Measurements from ENCODE around the gene DNAI1. TPM values are rescaled to one million over a fixed set of nuclear protein-coding genes. Genes with fewer than 3 reads are reported as not detected.
A peak's percentile ranks its signal among the peaks of the same experiment; 100 is the strongest.

DNAI1 gene
- total RNA-seq, 1 donor from 2014 or later, result 0.52 TPM

DNA sequence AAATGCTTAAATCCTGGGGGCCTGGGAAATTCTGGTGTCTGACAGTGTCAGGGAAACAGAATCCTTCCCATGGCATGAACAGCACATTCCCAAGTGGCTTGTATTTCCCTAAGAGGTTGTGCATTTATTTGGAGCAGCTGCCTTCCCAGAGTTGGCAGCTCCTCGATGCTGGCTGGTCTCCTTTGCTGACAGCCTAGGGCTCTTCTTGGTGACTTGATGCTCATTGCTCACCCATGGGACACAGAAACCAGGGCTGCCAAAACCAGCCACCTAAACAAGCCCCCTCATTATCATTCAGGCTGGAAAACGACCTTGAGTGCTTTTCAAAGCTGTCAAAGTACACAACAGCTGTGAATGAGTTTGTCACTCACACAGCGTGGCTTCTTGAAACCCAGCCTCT, 39.9 kb downstream of the DNAI1 start:
- Mint-ChIP-seq H3K27me3 (ENCODE audit: insufficient read depth, low read depth) (peaks cover 17% of the 10 kb centered on the region), H3K36me3 (no peaks in the 10 kb centered on the region), H3K9me3 (no peaks in the 10 kb centered on the region), H3K4me3 (no peak overlapping the region), H3K4me1 (peaks cover 21% of the 10 kb centered on the region), H3K27ac (no peak overlapping the region)
- H3K4me3 ChIP-seq, result no peak overlapping the region
- no peak overlapping the region for H2AFZ ChIP-seq (replicated peaks)
- H4K20me1 ChIP-seq (ENCODE audit: low read depth), result peaks cover 16% of the 10 kb centered on the region
- DNase-seq (ENCODE audit: low spot score), result no peak
- no peak for TF ChIP-seq CTCF (IDR thresholded peaks at IDR 0.05)
- no peak for TF ChIP-seq EZH2 (IDR thresholded peaks at IDR 0.05)
- TF ChIP-seq EZH2phosphoT487 (IDR thresholded peaks at IDR 0.05), result no peak
- no peaks in the 10 kb centered on the region for H3K36me3 ChIP-seq
- no peaks in the 10 kb centered on the region for H3F3A ChIP-seq (ENCODE audit: low read depth)
- no peaks in the 10 kb centered on the region for H3K79me2 ChIP-seq (ENCODE audit: low read depth)
- H3K4me2 ChIP-seq, result no peak overlapping the region
- H3K9ac ChIP-seq, result no peak overlapping the region
- H3K9me3 ChIP-seq (ENCODE audit: low read depth), result no peaks in the 10 kb centered on the region
- no peaks in the 10 kb centered on the region for H3K4me1 ChIP-seq
- no peaks in the 10 kb centered on the region for H3K27me3 ChIP-seq
- H3K27ac ChIP-seq, result no peak overlapping the region

DNA sequence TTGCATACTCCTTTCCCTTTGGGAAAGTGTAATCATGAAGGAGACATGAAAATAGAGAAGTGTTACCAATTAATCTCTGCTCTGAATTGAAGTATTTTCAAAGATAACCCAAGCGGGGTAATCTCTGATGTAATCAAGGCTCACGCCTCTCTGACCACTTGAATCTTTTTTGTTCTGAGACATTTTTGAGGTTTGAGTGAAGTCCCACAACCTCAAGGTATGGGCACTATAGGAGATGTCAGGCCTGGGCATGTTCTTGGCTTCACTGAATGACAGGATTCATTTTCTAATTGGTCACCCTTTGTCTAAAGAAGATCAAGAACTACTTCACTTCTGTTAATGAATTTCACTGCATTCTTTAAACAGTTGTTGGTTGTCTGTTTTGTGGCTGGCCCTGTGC, 40.5 kb downstream of the DNAI1 start:
- Histone ChIP-seq H3K27me3 (no peaks in the 10 kb centered on the region), H3K9me3 (ENCODE audit: low read depth) (no peaks in the 10 kb centered on the region), H3F3A (ENCODE audit: low read depth) (no peaks in the 10 kb centered on the region), H3K4me2 (no peak overlapping the region), H3K4me3 (no peak overlapping the region), H3K36me3 (no peaks in the 10 kb centered on the region), H2AFZ (replicated peaks) (no peak overlapping the region), H3K4me1 (no peaks in the 10 kb centered on the region), H3K79me2 (ENCODE audit: low read depth) (no peaks in the 10 kb centered on the region), H3K27ac (no peak overlapping the region), H3K9ac (no peak overlapping the region), H4K20me1 (ENCODE audit: low read depth) (peaks cover 12% of the 10 kb centered on the region)
- H3K4me1 Mint-ChIP-seq, result peaks cover 21% of the 10 kb centered on the region
- no peaks in the 10 kb centered on the region for H3K36me3 Mint-ChIP-seq
- DNase-seq (ENCODE audit: low spot score), result no peak
- no peak overlapping the region for H3K4me3 Mint-ChIP-seq
- no peaks in the 10 kb centered on the region for H3K9me3 Mint-ChIP-seq
- TF ChIP-seq EZH2phosphoT487 (IDR thresholded peaks at IDR 0.05) (no peak), EZH2 (IDR thresholded peaks at IDR 0.05) (no peak), CTCF (IDR thresholded peaks at IDR 0.05) (no peak)
- H3K27me3 Mint-ChIP-seq (ENCODE audit: insufficient read depth, low read depth), result peaks cover 19% of the 10 kb centered on the region
- no peak overlapping the region for H3K27ac Mint-ChIP-seq

DNA sequence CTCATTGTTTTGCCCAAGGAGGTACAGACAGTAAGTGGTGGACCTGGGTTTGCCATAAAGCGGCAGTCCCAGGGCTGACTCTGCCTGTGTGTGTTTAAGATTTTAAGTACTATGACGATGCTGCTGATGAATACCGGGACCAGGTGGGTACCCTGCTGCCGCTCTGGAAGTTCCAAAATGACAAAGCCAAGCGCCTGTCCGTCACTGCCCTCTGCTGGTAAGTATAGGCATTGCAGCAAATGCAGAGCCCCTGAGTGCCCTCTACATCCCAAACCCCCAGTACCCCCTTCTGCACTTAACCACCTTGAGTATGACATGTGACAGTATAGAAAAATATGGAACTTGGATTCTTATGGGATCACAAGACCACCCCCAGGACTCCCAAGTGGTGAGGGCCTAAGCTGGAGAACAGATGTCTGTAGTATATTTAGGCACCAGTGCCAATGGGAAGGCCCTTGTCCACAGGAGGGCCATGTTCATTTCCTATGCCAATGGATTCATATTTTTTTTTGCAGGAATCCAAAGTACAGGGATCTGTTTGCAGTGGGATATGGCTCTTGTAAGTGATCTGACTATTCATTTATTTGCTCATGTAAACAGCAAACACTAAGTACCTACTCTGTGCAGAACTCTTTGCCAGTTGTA, 42.1 kb downstream of the DNAI1 start:
- no peaks in the 10 kb centered on the region for H3K79me2 ChIP-seq (ENCODE audit: low read depth)
- H3F3A ChIP-seq (ENCODE audit: low read depth), result no peaks in the 10 kb centered on the region
- Mint-ChIP-seq H3K27me3 (ENCODE audit: insufficient read depth, low read depth) (peaks cover 25% of the 10 kb centered on the region), H3K4me1 (peaks cover 21% of the 10 kb centered on the region), H3K36me3 (peaks cover 2% of the 10 kb centered on the region), H3K9me3 (no peaks in the 10 kb centered on the region), H3K4me3 (no peak overlapping the region), H3K27ac (no peak overlapping the region)
- no peaks in the 10 kb centered on the region for H4K20me1 ChIP-seq (ENCODE audit: low read depth)
- no peaks in the 10 kb centered on the region for H3K27me3 ChIP-seq
- no peak overlapping the region for H3K4me2 ChIP-seq
- H3K27ac ChIP-seq, result no peak overlapping the region
- no peak overlapping the region for H3K9ac ChIP-seq
- H3K9me3 ChIP-seq (ENCODE audit: low read depth), result no peaks in the 10 kb centered on the region
- no peaks in the 10 kb centered on the region for H3K36me3 ChIP-seq
- peak; percentile 68 for DNase-seq (ENCODE audit: low spot score)
- H2AFZ ChIP-seq (replicated peaks), result no peak overlapping the region
- no peak overlapping the region for H3K4me3 ChIP-seq
- TF ChIP-seq EZH2 (IDR thresholded peaks at IDR 0.05) (no peak), CTCF (IDR thresholded peaks at IDR 0.05) (peak; percentile 93), EZH2phosphoT487 (IDR thresholded peaks at IDR 0.05) (no peak)
- H3K4me1 ChIP-seq, result no peaks in the 10 kb centered on the region
